H1 (cell line): Measurements from ENCODE around the gene EXT2. TPM values are rescaled to one million over a fixed set of nuclear protein-coding genes. Genes with fewer than 3 reads are reported as not detected.

Experiments
- CTCF ChIA-PET: fragments of 300-600 bp; sonication (Branson Sonifier 250); formaldehyde crosslinking; loops from one replicate; lab custom pipeline; 2021; ENCODE audit not compliant: partially characterized antibody; lab: Charles Lee
- POLR2A ChIA-PET: fragments of 300-600 bp; sonication (Branson Sonifier 250); formaldehyde crosslinking; loops from one replicate; lab custom pipeline; 2021; ENCODE audit warnings: inconsistent platforms; ENCODE audit not compliant: partially characterized antibody; lab: Charles Lee
- DNase-seq, 2 experiments: peaks; one replicate each; pipeline versions ENCODE4 v3.0.0 to v3.0.0-alpha.2; 2010 to 2022; ENCODE audit warnings: low spot score in 2 of 2, low read depth in 1 of 2, mixed read lengths in 1 of 2
- FAIRE-seq: peaks from 2 replicates; lab custom pipeline; 2011; peaks lifted over from hg19 to GRCh38; lab: Jason Lieb, UNC
- H2AFZ ChIP-seq: 2 replicates; pipeline ENCODE4 v1.8.1; 2012; ENCODE audit warnings: low read length, inconsistent platforms
- H2AK5ac ChIP-seq: 2 replicates; pipeline ENCODE4 v1.6.1; 2013; ENCODE audit warnings: low read depth, low read length
- H2BK120ac ChIP-seq: replicated peaks from 2 replicates; pipeline ENCODE3; 2013; ENCODE audit warnings: low read depth, low read length, inconsistent platforms
- H2BK12ac ChIP-seq: 2 replicates; pipeline ENCODE4 v1.6.1; 2013; ENCODE audit warnings: low read depth, low read length
- H2BK15ac ChIP-seq: 2 replicates; pipeline ENCODE4 v1.6.1; 2013; ENCODE audit warnings: low read length
- H2BK20ac ChIP-seq: 2 replicates; pipeline ENCODE4 v1.6.1; 2013; ENCODE audit warnings: low read length
- H2BK5ac ChIP-seq: 2 replicates; pipeline ENCODE4 v1.6.1; 2013; ENCODE audit warnings: low read depth, low read length
- H3K14ac ChIP-seq: 2 replicates; pipeline ENCODE4 v1.6.1; 2013; ENCODE audit warnings: inconsistent platforms; ENCODE audit not compliant: insufficient read length
- H3K18ac ChIP-seq: 2 replicates; pipeline ENCODE4 v1.6.1; 2013; ENCODE audit warnings: low read length; ENCODE audit errors: extremely low read depth
- H3K23ac ChIP-seq: 2 replicates; pipeline ENCODE4 v1.6.1; 2013; ENCODE audit warnings: inconsistent platforms; ENCODE audit not compliant: insufficient read length
- H3K23me2 ChIP-seq: 2 replicates; pipeline ENCODE4 v1.6.1; 2013; ENCODE audit warnings: low read depth, low read length
- H3K27ac ChIP-seq: 2 replicates; pipeline ENCODE4 v1.6.1; 2011; ENCODE audit warnings: low read depth, low read length, inconsistent platforms
- H3K27me3 ChIP-seq, 4 experiments: replicated peaks in 1 of 4; 1 replicate in 1 of 4; 2 replicates in 3 of 4; pipeline versions ENCODE4 v1.6.1 to v1.8.1; 2011 to 2013; ENCODE audit warnings: low read length in 3 of 4, mild to moderate bottlenecking in 3 of 4, inconsistent platforms in 2 of 4, mixed read lengths in 2 of 4, moderate library complexity in 1 of 4; ENCODE audit not compliant: control insufficient read depth in 3 of 4, insufficient read depth in 3 of 4; ENCODE audit errors: extremely low read depth in 1 of 4
- H3K36me3 ChIP-seq, 4 experiments: 2 replicates each; pipeline versions ENCODE4 v1.6.1 to v1.8.1; 2011 to 2013; ENCODE audit warnings: mild to moderate bottlenecking in 4 of 4, low read length in 3 of 4, moderate library complexity in 2 of 4, control low read depth in 1 of 4, inconsistent platforms in 1 of 4; ENCODE audit not compliant: insufficient read depth in 4 of 4, control insufficient read depth in 2 of 4
- H3K4ac ChIP-seq: replicated peaks from 2 replicates; pipeline ENCODE3; 2013; ENCODE audit warnings: low read length, low read depth, mixed read lengths, inconsistent platforms; ENCODE audit not compliant: insufficient read length
- H3K4me1 ChIP-seq, 4 experiments: replicated peaks in 1 of 4; 1 replicate in 1 of 4; 2 replicates in 3 of 4; pipeline versions ENCODE4 v1.6.1 to v1.8.1; 2011 to 2013; ENCODE audit warnings: low read length in 3 of 4, inconsistent platforms in 2 of 4, mixed read lengths in 1 of 4; ENCODE audit not compliant: insufficient read depth in 4 of 4, control insufficient read depth in 3 of 4
- H3K4me2 ChIP-seq, 2 experiments: 2 replicates each; pipeline versions ENCODE4 v1.6.1 to v1.8.1; 2011 to 2013; ENCODE audit warnings: low read depth in 2 of 2, low read length in 2 of 2, control low read depth in 1 of 2, inconsistent platforms in 1 of 2, mild to moderate bottlenecking in 1 of 2; ENCODE audit not compliant: insufficient read depth in 1 of 2
- H3K4me3 ChIP-seq, 4 experiments: fragments of 200-600, 300-600 bp in 1 of 4; sonication (generic), shearing (Covaris generic), sonication (Bioruptor Twin) in 1 of 4; 2 replicates each; pipeline versions ENCODE4 v1.5.1 to v1.8.1; 2011 to 2016; ENCODE audit warnings: low read length in 4 of 4, low read depth in 3 of 4, control low read depth in 2 of 4, inconsistent platforms in 2 of 4, mild to moderate bottlenecking in 2 of 4, mixed read lengths in 1 of 4, moderate library complexity in 1 of 4; ENCODE audit not compliant: insufficient read depth in 2 of 4; ENCODE audit errors: extremely low read depth in 1 of 4
- H3K56ac ChIP-seq: replicated peaks from 2 replicates; pipeline ENCODE3; 2013; ENCODE audit warnings: low read depth, mild to moderate bottlenecking, mixed read lengths, low read length, inconsistent platforms; ENCODE audit not compliant: insufficient read length
- H3K79me1 ChIP-seq: 2 replicates; pipeline ENCODE4 v1.6.1; 2013; ENCODE audit warnings: low read depth, low read length, control low read depth
- H3K79me2 ChIP-seq, 2 experiments: 2 replicates each; pipeline versions ENCODE4 v1.6.1 to v1.8.1; 2012 to 2013; ENCODE audit warnings: low read length in 2 of 2, mild to moderate bottlenecking in 2 of 2, inconsistent platforms in 1 of 2; ENCODE audit not compliant: insufficient read depth in 2 of 2, control insufficient read depth in 1 of 2
- H3K9ac ChIP-seq, 4 experiments: replicated peaks in 1 of 4; 1 replicate in 1 of 4; 2 replicates in 3 of 4; pipeline versions ENCODE4 v1.6.1 to v1.8.1; 2011 to 2013; ENCODE audit warnings: low read depth in 3 of 4, low read length in 3 of 4, control low read depth in 2 of 4, mild to moderate bottlenecking in 2 of 4, moderate library complexity in 2 of 4, inconsistent platforms in 1 of 4; ENCODE audit errors: extremely low read depth in 1 of 4
- H3K9me3 ChIP-seq, 2 experiments: 2 replicates each; pipeline versions ENCODE4 v1.6.1 to v1.8.1; 2012 to 2013; ENCODE audit warnings: mild to moderate bottlenecking in 2 of 2, moderate library complexity in 2 of 2, control low read depth in 1 of 2, inconsistent platforms in 1 of 2, low read depth in 1 of 2, low read length in 1 of 2, mixed read lengths in 1 of 2; ENCODE audit not compliant: insufficient read depth in 2 of 2
- H4K20me1 ChIP-seq, 2 experiments: replicated peaks in 1 of 2; 2 replicates each; pipeline versions ENCODE3 to v1.8.1; 2011 to 2013; ENCODE audit warnings: inconsistent platforms in 2 of 2, low read length in 2 of 2, mild to moderate bottlenecking in 1 of 2; ENCODE audit not compliant: insufficient read depth in 2 of 2, control insufficient read depth in 1 of 2
- H4K5ac ChIP-seq: 2 replicates; pipeline ENCODE4 v1.6.1; 2013; ENCODE audit warnings: low read length, low read depth, mixed read lengths, inconsistent platforms; ENCODE audit not compliant: insufficient read length
- H4K8ac ChIP-seq: 2 replicates; pipeline ENCODE4 v1.8.0; 2013; ENCODE audit warnings: mild to moderate bottlenecking, moderate library complexity, low read length, inconsistent platforms; ENCODE audit not compliant: insufficient read depth; ENCODE audit errors: extremely low read depth
- H4K91ac ChIP-seq: replicated peaks from 2 replicates; pipeline ENCODE3; 2013; ENCODE audit warnings: low read length, mixed read lengths, inconsistent platforms; ENCODE audit not compliant: insufficient read length
- CBX5 ChIP-seq: fragments of 300-800, 300-1000 bp; sonication (generic); IDR thresholded peaks from 2 replicates; pipeline ENCODE4 v1.7.1; 2016; ENCODE audit warnings: antibody characterized with exemption, low read length, low read depth
- CTBP2 ChIP-seq: IDR thresholded peaks from 2 replicates; pipeline ENCODE4 v1.7.0; 2011; ENCODE audit warnings: borderline replicate concordance, mild to moderate bottlenecking, moderate library complexity, mixed read lengths, low read length; ENCODE audit not compliant: insufficient read depth, insufficient read length
- EGR1 ChIP-seq: IDR thresholded peaks from 2 replicates; pipeline ENCODE4 v1.6.1; 2011; ENCODE audit warnings: low read depth, low read length, borderline replicate concordance
- GTF2F1 ChIP-seq: IDR thresholded peaks from 2 replicates; pipeline ENCODE4 v1.6.1; 2012; ENCODE audit warnings: low read depth, low read length, improper control_type of control experiment, borderline replicate concordance
- TAF7 ChIP-seq: optimal IDR thresholded peaks from 2 replicates; pipeline ENCODE3; 2011; ENCODE audit warnings: low read depth, mild to moderate bottlenecking, inconsistent platforms, low read length, moderate library complexity, borderline replicate concordance
- WGBS, 2 experiments: shearing (Covaris generic) in 1 of 2; methylation state at CpG; one replicate each; pipeline versions ENCODE4 v1.1.6 to v1.1.7; 2013 to 2015; ENCODE audit warnings: low lambda C conversion rate in 2 of 2, mixed read lengths in 2 of 2, inconsistent platforms in 1 of 2, low coverage in 1 of 2, missing lambda C conversion rate in 1 of 2; ENCODE audit not compliant: insufficient replicate concordance in 2 of 2, insufficient coverage in 1 of 2, insufficient read length in 1 of 2; ENCODE audit errors: extremely low coverage in 1 of 2, missing lambda C conversion rate in 1 of 2; 5-methylcytosine and 5-hydroxymethylcytosine counted together
- polyA plus RNA-seq, 7 experiments: library from polyadenylated mRNA; depleted of rRNA in 3 of 7; stranded (reverse) in 5 of 7; unstranded in 2 of 7; fragments of >200 nt in 5 of 7; fragments of 200-250 nt in 2 of 7; gene quantifications; 1 replicate in 5 of 7; 2 replicates in 1 of 7; 4 replicates in 1 of 7; pipeline versions ENCODE4 v1.2.1 to v1.2.3, GENCODE V29; 2011 to 2013; ENCODE audit warnings: missing spikeins in 2 of 7, mixed read lengths in 2 of 7
- total RNA-seq: library from RNA; stranded (reverse); fragmentation: NEBNext Ultra II Directional; extraction: Animal tissue kit (Norgen Biotek cat#: 25700); gene quantifications from 2 replicates; pipeline ENCODE4 v1.2.1, GENCODE V29; 2021

EXT2 gene
- total and polyA plus RNA-seq, 2 of the 8 experiments (the other 6 are each of a cell fraction or from before 2014, with no cell fraction given), result 29.8 to 42.8 TPM

- Histone ChIP-seq H2BK15ac (no peak overlapping the region), H2AFZ (no peak overlapping the region), H4K20me1 (no peaks in the 10 kb centered on the region), H3K23me2 (no peaks in the 10 kb centered on the region), H3K27me3 (no peaks in the 10 kb centered on the region), H3K79me1 (no peaks in the 10 kb centered on the region), H4K8ac (no peak overlapping the region), H4K5ac (no peak overlapping the region), H2BK20ac (no peak overlapping the region), H3K4ac (no peak overlapping the region), H3K14ac (no peak overlapping the region), H2BK12ac (no peak overlapping the region), H3K9ac (no peak overlapping the region), H3K79me2 (no peaks in the 10 kb centered on the region), H3K36me3 (no peaks in the 10 kb centered on the region; a peak in 1 of 8 replicates), H3K4me3 (no peak overlapping the region), H3K4me1 (peaks cover 0 to 13% (median 10%) of the 10 kb centered on the region in 4 experiments; a peak in 3 of 7 replicates), H3K18ac (no peak overlapping the region), H3K56ac (no peak overlapping the region), H3K4me2 (no peak overlapping the region), H4K91ac (no peak overlapping the region), H3K23ac (no peak overlapping the region), H3K27ac (no peak overlapping the region), H2AK5ac (no peak overlapping the region), H3K9me3 (peaks cover 1 to 6% of the 10 kb centered on the region in 2 experiments; a peak in 3 of 4 replicates), H2BK120ac (no peak overlapping the region), H2BK5ac (no peak overlapping the region)
- TF ChIP-seq EGR1, result no peak
- TF ChIP-seq TAF7, result no peak
- TF ChIP-seq GTF2F1, result no peak
- no peak for TF ChIP-seq CTBP2
- no peak for TF ChIP-seq CBX5
- 91% methylated on average over 5 of the region's 5 CpGs; no CpG with 5 or more reads in 1 of the 2 experiments for WGBS, 2 experiments
- DNase-seq (no peak), FAIRE-seq (no peak)
- POLR2A ChIA-PET, result interaction anchor here (1.1 kb wide), 1 partner anchor 13 kb away, joined by 3 read pairs; no protein-coding TSS in a partner anchor
- CTCF ChIA-PET, result interaction anchor here (0.5 kb wide), 1 partner anchor 103 kb away, joined by 3 read pairs; no protein-coding TSS in a partner anchor
Observed at GRCh38 chr11:44193856-44194255, 98.4 kb downstream of the EXT2 start.
